ENCODE results near the gene DDX41.

DNA sequence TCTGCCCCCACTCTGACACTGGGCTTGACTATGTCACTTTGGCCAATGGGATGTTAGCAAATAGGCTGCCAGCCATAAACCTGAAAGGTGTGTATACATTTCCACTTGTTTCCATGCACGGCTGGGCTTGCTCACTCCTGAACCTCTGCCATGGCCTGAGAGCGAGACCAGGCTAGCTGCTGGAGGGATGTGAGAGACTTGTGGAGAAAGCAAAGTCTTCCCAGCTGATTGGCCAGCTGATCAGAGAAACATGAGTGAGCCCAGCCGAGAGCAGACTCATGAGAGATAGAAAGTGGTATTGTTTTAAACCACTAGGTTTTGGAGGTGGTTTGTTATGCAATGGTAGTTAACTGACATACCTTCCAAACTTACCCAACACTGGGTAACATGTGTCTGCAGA is 23.7 kb upstream of the DDX41 start:
- TF ChIP-seq, protein P1, sequence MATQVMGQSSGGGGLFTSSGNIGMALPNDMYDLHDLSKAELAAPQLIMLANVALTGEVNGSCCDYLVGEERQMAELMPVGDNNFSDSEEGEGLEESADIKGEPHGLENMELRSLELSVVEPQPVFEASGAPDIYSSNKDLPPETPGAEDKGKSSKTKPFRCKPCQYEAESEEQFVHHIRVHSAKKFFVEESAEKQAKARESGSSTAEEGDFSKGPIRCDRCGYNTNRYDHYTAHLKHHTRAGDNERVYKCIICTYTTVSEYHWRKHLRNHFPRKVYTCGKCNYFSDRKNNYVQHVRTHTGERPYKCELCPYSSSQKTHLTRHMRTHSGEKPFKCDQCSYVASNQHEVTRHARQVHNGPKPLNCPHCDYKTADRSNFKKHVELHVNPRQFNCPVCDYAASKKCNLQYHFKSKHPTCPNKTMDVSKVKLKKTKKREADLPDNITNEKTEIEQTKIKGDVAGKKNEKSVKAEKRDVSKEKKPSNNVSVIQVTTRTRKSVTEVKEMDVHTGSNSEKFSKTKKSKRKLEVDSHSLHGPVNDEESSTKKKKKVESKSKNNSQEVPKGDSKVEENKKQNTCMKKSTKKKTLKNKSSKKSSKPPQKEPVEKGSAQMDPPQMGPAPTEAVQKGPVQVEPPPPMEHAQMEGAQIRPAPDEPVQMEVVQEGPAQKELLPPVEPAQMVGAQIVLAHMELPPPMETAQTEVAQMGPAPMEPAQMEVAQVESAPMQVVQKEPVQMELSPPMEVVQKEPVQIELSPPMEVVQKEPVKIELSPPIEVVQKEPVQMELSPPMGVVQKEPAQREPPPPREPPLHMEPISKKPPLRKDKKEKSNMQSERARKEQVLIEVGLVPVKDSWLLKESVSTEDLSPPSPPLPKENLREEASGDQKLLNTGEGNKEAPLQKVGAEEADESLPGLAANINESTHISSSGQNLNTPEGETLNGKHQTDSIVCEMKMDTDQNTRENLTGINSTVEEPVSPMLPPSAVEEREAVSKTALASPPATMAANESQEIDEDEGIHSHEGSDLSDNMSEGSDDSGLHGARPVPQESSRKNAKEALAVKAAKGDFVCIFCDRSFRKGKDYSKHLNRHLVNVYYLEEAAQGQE (IDR thresholded peaks at IDR 0.05; ENCODE audit: insufficient replicate concordance, low read depth) = no peak
- TF ChIP-seq, protein P2, sequence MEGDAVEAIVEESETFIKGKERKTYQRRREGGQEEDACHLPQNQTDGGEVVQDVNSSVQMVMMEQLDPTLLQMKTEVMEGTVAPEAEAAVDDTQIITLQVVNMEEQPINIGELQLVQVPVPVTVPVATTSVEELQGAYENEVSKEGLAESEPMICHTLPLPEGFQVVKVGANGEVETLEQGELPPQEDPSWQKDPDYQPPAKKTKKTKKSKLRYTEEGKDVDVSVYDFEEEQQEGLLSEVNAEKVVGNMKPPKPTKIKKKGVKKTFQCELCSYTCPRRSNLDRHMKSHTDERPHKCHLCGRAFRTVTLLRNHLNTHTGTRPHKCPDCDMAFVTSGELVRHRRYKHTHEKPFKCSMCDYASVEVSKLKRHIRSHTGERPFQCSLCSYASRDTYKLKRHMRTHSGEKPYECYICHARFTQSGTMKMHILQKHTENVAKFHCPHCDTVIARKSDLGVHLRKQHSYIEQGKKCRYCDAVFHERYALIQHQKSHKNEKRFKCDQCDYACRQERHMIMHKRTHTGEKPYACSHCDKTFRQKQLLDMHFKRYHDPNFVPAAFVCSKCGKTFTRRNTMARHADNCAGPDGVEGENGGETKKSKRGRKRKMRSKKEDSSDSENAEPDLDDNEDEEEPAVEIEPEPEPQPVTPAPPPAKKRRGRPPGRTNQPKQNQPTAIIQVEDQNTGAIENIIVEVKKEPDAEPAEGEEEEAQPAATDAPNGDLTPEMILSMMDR (IDR thresholded peaks at IDR 0.05; ENCODE audit: insufficient read depth, low read length) = no peak
- TF ChIP-seq POLR2AphosphoS5 (IDR thresholded peaks at IDR 0.05; ENCODE audit: low read depth) = no peak
